GM20431 (cell line): ENCODE data around the gene KRT35.

Experiments used
- in situ Hi-C: fragments of 300-500 bp; cut with MseI, MboI; formaldehyde crosslinking; loops from one replicate; pipeline ENCODE4 v1.15.0; 2020; ENCODE audit warnings: low sequenced_read_pairs; ENCODE audit not compliant: unreplicated experiment

Gene KRT35

GRCh38 chr17:41481036-41481435 is at the start of gene KRT35:
Gene KRT35 (minus strand): TSS chr17:41481151. CDS start chr17:41481097, 54 bp downstream.
- in situ Hi-C loops = no loop called here

GRCh38 chr17:41530062-41531048 is 49.4 kb upstream of the KRT35 start:
- in situ Hi-C loops = no loop called here

- in situ Hi-C loops = no loop called here
These were observed 48.6 kb upstream of the KRT35 start for GRCh38 chr17:41529491-41529915.

GRCh38 chr17:41528959-41529353 is 48.0 kb upstream of the KRT35 start:
- in situ Hi-C loops = no loop called here

GRCh38 chr17:41527063-41528023 is 46.4 kb upstream of the KRT35 start:
- in situ Hi-C loops = no loop called here

- in situ Hi-C loops = no loop called here
These were observed 43.3 kb upstream of the KRT35 start for GRCh38 chr17:41524261-41524660.

GRCh38 chr17:41523787-41524186 is 42.8 kb upstream of the KRT35 start:
- in situ Hi-C loops = no loop called here

GRCh38 chr17:41523225-41523593 is 42.3 kb upstream of the KRT35 start:
- in situ Hi-C loops = no loop called here

- in situ Hi-C loops = no loop called here
These were observed 41.6 kb upstream of the KRT35 start for GRCh38 chr17:41522301-41523224.

- in situ Hi-C loops = no loop called here
These were observed 40.8 kb upstream of the KRT35 start for GRCh38 chr17:41521574-41522261.

GRCh38 chr17:41520821-41521521 is 40.0 kb upstream of the KRT35 start:
- in situ Hi-C loops = no loop called here

- in situ Hi-C loops = no loop called here
These were observed 38.7 kb upstream of the KRT35 start for GRCh38 chr17:41519501-41520224.

GRCh38 chr17:41518789-41519449 is 38.0 kb upstream of the KRT35 start, which contains the start of gene KRT15:
Gene KRT15 (minus strand): TSS chr17:41518890. CDS start chr17:41518827, 63 bp downstream.
- in situ Hi-C loops = no loop called here

GRCh38 chr17:41518031-41518430 is 37.1 kb upstream of the KRT35 start:
- in situ Hi-C loops = no loop called here

GRCh38 chr17:41516830-41517283 is 35.9 kb upstream of the KRT35 start:
- in situ Hi-C loops = no loop called here

GRCh38 chr17:41516147-41516829 is 35.3 kb upstream of the KRT35 start:
- in situ Hi-C loops = no loop called here

- in situ Hi-C loops = no loop called here
These were observed 32.2 kb upstream of the KRT35 start for GRCh38 chr17:41513168-41513547.
